OCI-M1 (cell line): ENCODE data around the gene ST6GALNAC5.

Source experiments
- DNase-seq: peaks from one replicate; lab custom pipeline; 2025; lab: John Stamatoyannopoulos, UW

Gene ST6GALNAC5

DNA sequence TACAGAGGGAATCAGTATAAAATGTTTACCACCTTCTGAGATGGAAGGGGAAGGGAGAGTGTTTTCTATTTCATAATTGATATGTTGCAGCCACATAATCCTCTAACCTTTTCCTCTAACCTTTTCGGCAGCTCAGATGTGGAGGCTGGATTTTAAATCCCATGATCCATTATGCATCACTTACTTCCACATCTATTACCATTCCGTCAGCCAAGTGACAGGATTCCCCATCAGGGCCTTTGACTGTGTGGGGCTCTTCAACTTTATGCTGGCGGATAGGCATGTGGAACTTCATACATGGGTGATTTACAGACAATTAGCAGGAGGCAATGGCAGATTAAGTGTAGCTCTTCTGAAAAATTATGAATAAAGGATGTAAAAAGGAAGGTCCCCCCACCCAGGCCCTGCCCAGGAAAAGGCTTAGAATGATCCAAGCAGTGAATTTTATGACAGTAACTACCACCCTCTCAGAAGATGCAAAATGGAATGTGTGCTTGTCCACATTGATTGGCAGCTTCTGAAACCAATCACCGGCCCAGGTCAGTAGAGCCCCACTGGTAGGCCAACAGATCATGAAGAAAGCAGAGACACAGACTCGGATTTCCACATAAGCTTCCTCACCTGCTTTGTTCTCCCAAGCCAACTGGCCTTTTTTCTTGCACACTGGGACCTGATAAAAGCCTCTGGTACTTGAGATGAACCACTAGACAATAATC lies 147.0 kb downstream of the ST6GALNAC5 start:
- no peak for DNase-seq

- peak; percentile 56 for DNase-seq
These were observed 148.6 kb downstream of the ST6GALNAC5 start for GRCh38 chr1:77015748-77016341.

- DNase-seq = no peak
These were observed 149.2 kb downstream of the ST6GALNAC5 start for GRCh38 chr1:77016386-77016985.

- no peak for DNase-seq
These were observed 151.0 kb downstream of the ST6GALNAC5 start for GRCh38 chr1:77018311-77018710.

DNA sequence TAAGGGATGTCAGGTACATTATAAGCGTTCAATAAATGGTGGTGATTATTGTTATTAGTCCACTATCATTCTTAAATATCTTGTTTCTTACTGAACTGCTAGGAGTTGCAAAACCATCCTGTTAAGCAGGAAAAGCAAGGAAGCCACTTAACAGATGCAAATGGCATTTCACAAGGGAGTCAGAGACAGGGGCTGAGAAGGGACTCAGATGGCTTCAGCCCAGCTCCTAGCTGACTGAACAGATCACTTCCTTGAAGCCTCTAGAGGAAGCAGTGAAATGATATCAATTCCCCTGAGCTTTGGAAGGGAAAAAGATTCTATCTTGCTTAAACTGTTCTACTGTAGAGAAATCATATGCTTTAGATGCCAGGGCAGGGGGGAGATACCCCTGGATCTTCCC lies 151.5 kb downstream of the ST6GALNAC5 start:
- no peak for DNase-seq

GRCh38 chr1:77021732-77022131 lies 154.5 kb downstream of the ST6GALNAC5 start:
- no peak for DNase-seq

- no peak for DNase-seq
These were observed 157.2 kb downstream of the ST6GALNAC5 start for GRCh38 chr1:77024500-77024899.

GRCh38 chr1:77025599-77025998 lies 158.3 kb downstream of the ST6GALNAC5 start:
- DNase-seq = no peak

- no peak for DNase-seq
These were observed 158.9 kb downstream of the ST6GALNAC5 start for GRCh38 chr1:77026135-77026534.

DNA sequence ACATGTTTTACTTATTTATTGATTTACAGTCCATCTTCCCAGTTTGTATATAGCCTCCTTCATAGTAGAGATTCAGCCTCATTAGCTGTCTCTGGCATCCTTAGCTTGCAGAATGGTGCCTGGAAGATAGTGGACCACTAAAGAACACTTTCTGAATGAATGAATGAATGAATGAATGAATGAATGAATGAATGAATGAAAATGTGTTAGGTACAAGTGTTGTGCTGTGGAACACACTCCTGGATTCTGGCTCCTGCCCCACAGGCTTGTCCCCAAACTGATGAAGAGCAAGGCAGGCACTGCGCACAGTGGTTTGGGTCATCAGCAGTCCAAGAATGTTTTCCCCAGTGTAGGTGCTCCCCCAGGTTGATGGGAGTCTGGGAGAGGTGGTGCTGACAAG lies 159.4 kb downstream of the ST6GALNAC5 start:
- no peak for DNase-seq

DNA sequence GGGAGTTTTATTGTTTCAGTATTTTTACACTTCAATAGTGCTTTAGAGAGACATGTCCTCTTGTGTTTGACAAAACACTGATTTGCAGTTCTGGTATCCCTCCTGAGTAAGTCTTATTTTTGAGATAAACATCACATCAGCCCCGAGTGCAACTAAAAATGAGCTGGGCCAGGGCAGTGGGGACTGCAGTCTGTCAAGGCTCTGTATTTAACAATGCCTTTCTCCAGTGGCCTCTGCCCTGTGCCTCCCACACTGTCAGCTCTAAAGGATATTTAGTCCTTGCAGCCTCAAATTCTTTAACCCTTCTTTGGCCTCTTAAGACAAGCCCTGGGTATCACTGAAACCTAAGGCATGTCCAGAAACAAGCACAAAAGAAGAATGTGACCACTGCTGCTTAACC lies 160.6 kb downstream of the ST6GALNAC5 start:
- DNase-seq = no peak

DNA sequence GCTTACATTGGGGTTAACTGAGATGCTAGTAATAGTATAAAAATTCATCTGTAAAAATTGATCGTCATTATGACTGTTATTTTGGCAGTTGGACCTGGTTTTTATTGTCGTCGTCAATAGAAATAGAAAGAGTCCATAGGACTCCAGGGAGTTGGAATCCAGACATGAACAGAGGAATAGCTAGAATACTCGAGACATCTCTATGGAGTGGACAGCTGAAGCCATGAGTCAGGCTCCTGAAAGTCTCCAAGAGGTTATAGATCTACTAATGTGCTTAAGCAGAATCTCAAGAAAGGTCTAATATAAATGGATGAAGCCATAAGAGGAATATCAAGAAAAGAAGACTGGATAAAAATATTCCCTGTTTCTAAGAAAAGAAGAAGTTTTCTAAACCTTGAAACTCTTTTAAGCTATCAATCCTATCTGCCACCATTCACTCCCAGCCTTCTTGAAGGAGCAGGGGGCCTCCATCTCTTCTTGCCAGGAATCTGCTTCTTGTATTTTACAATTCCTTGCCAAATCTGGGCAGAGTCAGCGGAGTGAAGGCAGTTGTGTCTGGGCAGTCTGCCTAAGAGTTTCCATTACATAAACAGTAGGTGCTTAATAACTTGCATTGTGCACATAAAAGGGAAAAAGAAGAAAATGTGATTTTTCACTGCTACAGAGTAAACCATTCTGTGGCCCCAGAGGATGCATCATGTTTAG lies 163.3 kb downstream of the ST6GALNAC5 start:
- no peak for DNase-seq

- DNase-seq = peak; percentile 52
These were observed 163.9 kb downstream of the ST6GALNAC5 start for GRCh38 chr1:77031106-77031662.

DNA sequence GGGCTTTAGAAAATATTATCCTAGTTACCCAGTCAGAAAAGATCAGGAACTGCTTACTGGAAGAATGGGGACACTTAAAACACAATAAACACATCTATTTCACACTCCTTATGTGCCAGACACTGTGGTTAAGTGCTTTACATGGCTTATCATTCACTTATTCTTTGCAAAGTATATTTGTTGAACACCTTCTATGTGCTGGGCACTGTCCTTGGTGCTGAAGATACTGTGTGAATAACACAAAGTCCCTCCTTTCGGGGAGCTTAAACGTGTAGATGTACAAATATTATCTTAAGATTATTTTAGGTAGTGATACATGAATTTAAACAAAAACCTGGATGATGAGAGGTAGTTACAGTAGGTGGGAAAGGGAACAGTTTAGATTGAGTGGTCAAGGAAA lies 169.3 kb downstream of the ST6GALNAC5 start:
- DNase-seq = peak; percentile 67

- DNase-seq = no peak
These were observed 169.8 kb downstream of the ST6GALNAC5 start for GRCh38 chr1:77037038-77037437.

GRCh38 chr1:77038000-77038399 lies 170.7 kb downstream of the ST6GALNAC5 start:
- no peak for DNase-seq

DNA sequence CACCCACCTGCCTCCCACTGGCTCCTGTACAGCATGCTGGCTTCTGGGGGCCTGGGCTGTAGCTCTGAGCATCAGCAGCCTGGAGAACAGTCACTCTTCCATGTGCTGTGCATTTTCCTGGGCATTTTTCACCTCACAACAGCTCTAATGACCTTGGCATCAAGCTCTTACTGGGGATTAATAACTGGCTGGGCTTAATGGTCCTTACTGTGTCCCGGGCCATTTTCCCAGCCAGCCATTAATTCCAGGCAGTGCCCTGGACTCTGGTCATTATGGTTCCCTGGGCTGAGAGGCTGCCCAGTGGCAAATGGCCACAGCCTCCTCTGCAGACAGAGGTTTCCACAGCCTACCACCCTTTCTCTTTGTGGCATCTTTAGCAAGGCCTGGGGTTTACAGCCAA lies 171.8 kb downstream of the ST6GALNAC5 start:
- DNase-seq = no peak

DNA sequence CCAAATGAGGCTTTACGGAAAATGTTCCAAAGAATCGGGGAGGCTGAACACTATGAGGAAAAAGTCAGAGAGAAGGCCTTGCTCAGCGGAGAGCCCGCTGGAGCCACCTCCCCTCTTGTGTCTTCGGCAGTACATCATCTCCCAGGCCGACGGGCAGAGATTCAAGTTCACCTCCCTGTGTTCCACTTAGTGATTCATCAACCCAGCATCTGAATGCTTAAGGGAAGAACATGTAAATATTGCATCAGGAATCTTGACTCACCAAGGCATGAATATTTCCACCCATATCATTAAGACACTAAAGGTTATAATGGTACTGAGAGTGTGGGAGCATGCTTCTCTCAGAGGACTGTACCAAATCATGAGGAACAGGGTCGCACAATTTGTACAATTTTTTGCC lies 172.5 kb downstream of the ST6GALNAC5 start:
- DNase-seq = no peak

- peak; percentile 40 for DNase-seq
These were observed 173.5 kb downstream of the ST6GALNAC5 start for GRCh38 chr1:77040826-77041225.

- no peak for DNase-seq
These were observed 177.0 kb downstream of the ST6GALNAC5 start for GRCh38 chr1:77044133-77044849.

DNA sequence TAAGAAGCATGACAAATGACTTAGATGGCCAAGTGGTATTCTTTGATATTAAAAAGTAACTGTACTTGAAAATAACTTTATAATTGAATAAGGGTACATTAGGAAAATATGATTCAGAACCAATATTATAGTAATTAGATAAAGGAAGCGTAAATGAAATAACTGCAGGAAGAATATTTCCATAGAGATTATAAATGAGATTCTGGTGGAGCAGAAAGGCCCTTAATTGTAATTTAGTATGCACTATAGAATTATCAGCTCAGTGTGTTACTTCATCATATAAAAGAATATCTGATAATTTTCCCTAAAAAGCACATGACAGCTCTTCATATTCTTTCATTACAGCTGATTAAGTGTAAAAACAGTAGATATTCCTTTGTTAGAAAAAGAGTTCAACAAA lies 180.3 kb downstream of the ST6GALNAC5 start:
- DNase-seq = no peak
